ENCODE results near the gene HSDL2. TPM values are rescaled to one million over a fixed set of nuclear protein-coding genes. Genes with fewer than 3 reads are reported as not detected.

Gene HSDL2
- total RNA-seq, 1 donor from 2014 or later = 15.2 TPM

DNA sequence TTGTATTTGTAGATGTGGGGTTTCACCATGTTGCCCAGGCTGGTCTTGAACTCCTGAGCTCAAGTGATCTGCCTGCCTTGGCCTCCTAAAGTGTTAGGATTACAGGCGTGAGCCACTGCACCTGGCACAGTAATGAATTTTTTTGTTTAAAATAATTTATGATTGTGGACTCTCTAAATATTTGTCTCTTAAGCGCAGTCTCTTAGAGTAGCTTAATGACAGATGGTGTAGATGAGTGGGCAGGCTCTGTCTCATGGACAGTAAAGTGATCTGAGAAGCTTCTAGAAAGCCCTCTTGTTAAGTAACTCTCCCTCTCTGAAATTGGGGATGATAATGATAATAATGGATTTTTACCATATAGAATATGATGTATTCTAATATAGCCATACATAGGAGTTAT, 59.3 kb downstream of the HSDL2 start:
- TF ChIP-seq, protein P1, sequence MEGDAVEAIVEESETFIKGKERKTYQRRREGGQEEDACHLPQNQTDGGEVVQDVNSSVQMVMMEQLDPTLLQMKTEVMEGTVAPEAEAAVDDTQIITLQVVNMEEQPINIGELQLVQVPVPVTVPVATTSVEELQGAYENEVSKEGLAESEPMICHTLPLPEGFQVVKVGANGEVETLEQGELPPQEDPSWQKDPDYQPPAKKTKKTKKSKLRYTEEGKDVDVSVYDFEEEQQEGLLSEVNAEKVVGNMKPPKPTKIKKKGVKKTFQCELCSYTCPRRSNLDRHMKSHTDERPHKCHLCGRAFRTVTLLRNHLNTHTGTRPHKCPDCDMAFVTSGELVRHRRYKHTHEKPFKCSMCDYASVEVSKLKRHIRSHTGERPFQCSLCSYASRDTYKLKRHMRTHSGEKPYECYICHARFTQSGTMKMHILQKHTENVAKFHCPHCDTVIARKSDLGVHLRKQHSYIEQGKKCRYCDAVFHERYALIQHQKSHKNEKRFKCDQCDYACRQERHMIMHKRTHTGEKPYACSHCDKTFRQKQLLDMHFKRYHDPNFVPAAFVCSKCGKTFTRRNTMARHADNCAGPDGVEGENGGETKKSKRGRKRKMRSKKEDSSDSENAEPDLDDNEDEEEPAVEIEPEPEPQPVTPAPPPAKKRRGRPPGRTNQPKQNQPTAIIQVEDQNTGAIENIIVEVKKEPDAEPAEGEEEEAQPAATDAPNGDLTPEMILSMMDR (IDR thresholded peaks at IDR 0.05; ENCODE audit: insufficient read depth, low read length, poor library complexity, severe bottlenecking) = no peak
- Histone ChIP-seq H3K36me3 (ENCODE audit: control insufficient read depth, insufficient read depth, low read length) (no peaks in the 10 kb centered on the region), H3K4me3 (ENCODE audit: low read depth, low read length) (no peak overlapping the region), H3K27me3 (ENCODE audit: control insufficient read depth, insufficient read depth, low read length) (no peaks in the 10 kb centered on the region)
- DNase-seq (ENCODE audit: low read depth) = no peak

DNA sequence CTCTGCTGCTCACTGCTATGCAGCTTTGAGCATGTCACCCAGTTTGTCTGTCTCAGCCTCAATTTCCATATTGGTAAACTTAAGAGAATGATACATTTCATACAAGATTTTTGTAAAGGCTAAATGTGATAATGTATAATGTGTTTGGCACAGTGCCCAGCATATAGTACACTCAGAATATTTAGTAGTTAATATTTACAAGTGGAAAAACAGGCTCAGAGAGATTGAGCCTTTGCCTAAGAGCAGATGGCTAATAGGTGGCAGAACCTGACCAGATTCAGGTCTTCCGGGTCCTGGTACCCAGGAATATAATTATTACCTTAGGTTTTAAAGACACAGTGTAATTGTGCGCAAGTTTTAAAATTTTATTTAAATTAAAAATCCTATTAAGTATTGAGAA, 59.9 kb downstream of the HSDL2 start:
- no peaks in the 10 kb centered on the region for H3K27me3 ChIP-seq (ENCODE audit: control insufficient read depth, insufficient read depth, low read length)
- H3K36me3 ChIP-seq (ENCODE audit: control insufficient read depth, insufficient read depth, low read length) = no peaks in the 10 kb centered on the region
- TF ChIP-seq, protein P1 (IDR thresholded peaks at IDR 0.05; ENCODE audit: insufficient read depth, low read length, poor library complexity, severe bottlenecking) = no peak
- no peak overlapping the region for H3K4me3 ChIP-seq (ENCODE audit: low read depth, low read length)
- DNase-seq (ENCODE audit: low read depth) = no peak

DNA sequence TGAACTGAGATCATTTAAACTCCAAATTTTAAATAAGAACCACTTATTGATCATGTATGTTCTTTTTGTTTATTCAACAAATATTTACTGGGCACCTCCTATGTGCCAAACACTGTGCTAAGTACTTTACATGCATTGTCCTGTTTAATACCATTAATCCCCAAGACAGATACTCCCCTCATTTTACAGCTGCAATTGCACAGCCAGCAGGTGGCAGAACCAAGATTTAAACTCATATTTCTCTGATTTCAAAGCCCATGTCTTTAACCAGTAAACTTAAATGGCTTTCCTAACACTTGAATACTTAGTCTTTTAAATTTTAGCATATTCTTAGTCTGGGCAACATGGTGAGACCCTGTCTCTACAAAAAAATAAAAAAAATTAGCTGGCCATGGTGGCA, 63.3 kb downstream of the HSDL2 start:
- DNase-seq (ENCODE audit: low read depth) = no peak
- H3K4me3 ChIP-seq (ENCODE audit: low read depth, low read length) = no peak overlapping the region
- no peaks in the 10 kb centered on the region for H3K27me3 ChIP-seq (ENCODE audit: control insufficient read depth, insufficient read depth, low read length)
- TF ChIP-seq, protein P1 (IDR thresholded peaks at IDR 0.05; ENCODE audit: insufficient read depth, low read length, poor library complexity, severe bottlenecking) = peak; percentile 48
- H3K36me3 ChIP-seq (ENCODE audit: control insufficient read depth, insufficient read depth, low read length) = no peaks in the 10 kb centered on the region

DNA sequence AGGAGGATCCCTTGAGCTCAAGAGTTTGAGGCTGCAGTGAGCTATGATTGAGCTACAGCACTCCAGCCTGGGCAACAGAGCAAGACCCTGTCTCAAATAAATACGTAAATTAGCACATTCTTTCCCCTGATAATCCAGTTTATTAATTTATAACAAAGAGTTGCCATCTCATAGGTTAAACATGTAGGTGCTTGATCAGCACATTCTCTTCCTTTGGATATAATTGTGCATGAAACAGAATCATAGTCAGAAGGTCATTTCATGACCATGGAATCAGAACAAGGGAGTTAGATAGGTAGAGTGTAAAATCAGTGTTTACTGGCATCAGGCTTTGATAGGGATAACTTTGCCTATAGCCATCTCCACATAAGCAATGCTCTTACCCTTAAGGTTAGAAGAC, 63.7 kb downstream of the HSDL2 start:
- no peaks in the 10 kb centered on the region for H3K36me3 ChIP-seq (ENCODE audit: control insufficient read depth, insufficient read depth, low read length)
- H3K4me3 ChIP-seq (ENCODE audit: low read depth, low read length) = no peak overlapping the region
- TF ChIP-seq, protein P1 (IDR thresholded peaks at IDR 0.05; ENCODE audit: insufficient read depth, low read length, poor library complexity, severe bottlenecking) = no peak
- DNase-seq (ENCODE audit: low read depth) = no peak
- no peaks in the 10 kb centered on the region for H3K27me3 ChIP-seq (ENCODE audit: control insufficient read depth, insufficient read depth, low read length)

DNA sequence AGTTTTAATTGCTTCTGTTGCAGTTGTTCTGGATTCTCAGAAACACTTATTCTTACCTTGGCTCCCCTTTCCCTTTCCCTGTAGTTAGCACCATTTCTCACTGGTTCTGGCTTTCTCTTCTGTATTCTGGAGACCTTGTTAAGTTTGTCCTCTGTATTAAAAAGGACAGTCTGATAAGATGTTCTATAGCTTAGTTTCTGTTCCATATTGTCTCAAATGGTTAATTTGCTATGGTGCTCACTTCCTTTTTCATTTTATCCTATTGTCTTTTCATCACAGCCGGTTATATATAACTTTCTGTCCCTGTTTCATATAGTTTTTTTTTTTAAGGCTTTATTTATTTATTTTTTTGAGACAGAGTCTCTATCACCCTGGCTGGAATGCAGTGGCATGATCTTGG, 65.3 kb downstream of the HSDL2 start:
- H3K27me3 ChIP-seq (ENCODE audit: control insufficient read depth, insufficient read depth, low read length) = no peaks in the 10 kb centered on the region
- no peak overlapping the region for H3K4me3 ChIP-seq (ENCODE audit: low read depth, low read length)
- no peaks in the 10 kb centered on the region for H3K36me3 ChIP-seq (ENCODE audit: control insufficient read depth, insufficient read depth, low read length)
- TF ChIP-seq, protein P1 (IDR thresholded peaks at IDR 0.05; ENCODE audit: insufficient read depth, low read length, poor library complexity, severe bottlenecking) = no peak
- DNase-seq (ENCODE audit: low read depth) = no peak

DNA sequence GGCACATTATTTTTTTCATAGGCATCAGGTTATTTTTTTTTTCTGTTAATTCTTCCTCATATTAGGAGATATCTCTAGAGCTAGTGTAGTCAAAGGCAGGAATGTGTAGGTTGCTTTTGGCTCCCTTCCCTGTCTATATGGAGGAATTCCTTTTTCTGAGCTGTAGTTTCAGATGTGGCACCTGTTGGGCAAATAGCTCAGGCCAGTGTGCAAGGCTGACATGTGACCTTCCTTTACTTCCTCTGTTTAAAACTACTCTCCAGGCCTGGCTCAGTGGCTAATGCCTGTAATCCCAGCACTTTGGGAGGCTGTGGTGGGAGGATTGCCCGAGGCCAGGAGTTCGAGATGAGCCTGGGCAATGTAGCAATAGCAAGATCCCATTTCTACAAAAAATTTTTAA, 66.2 kb downstream of the HSDL2 start:
- Histone ChIP-seq H3K27me3 (ENCODE audit: control insufficient read depth, insufficient read depth, low read length) (no peaks in the 10 kb centered on the region), H3K4me3 (ENCODE audit: low read depth, low read length) (no peak overlapping the region), H3K36me3 (ENCODE audit: control insufficient read depth, insufficient read depth, low read length) (no peaks in the 10 kb centered on the region)
- TF ChIP-seq, protein P1 (IDR thresholded peaks at IDR 0.05; ENCODE audit: insufficient read depth, low read length, poor library complexity, severe bottlenecking) = no peak
- DNase-seq (ENCODE audit: low read depth) = no peak

All from kidney epithelial cell (primary cell).